Prostate gland (tissue), 2 donors: ENCODE data around the gene CREB3L2.
"Not testable (repeated sequence)": the region's sequence is repeated elsewhere in the genome, so short reads cannot be mapped to it uniquely, and the experiment has no call there.

Experiments used
- POLR2A ChIP-seq: fragments of 450-650 bp; IDR thresholded peaks from one replicate; pipeline ENCODE4 v1.6.1; 2016; ENCODE audit warnings: antibody characterized with exemption, mild to moderate bottlenecking
- POLR2AphosphoS5 ChIP-seq: sonication (generic); formaldehyde crosslinking; IDR thresholded peaks from one replicate; pipeline ENCODE4 v1.6.1; 2017; ENCODE audit warnings: antibody characterized with exemption
- TF ChIP-seq, protein P1 (sequence below), 4 experiments: fragments of 200-600 bp in 2 of 4; fragments of 450-650 bp in 2 of 4; sonication (generic) in 2 of 4; IDR thresholded peaks; 1 replicate in 3 of 4; 2 replicates in 1 of 4; pipeline ENCODE4 v1.5.1; 2016 to 2019; ENCODE audit warnings: antibody characterized with exemption in 4 of 4, mild to moderate bottlenecking in 2 of 4, moderate library complexity in 2 of 4

DNA sequence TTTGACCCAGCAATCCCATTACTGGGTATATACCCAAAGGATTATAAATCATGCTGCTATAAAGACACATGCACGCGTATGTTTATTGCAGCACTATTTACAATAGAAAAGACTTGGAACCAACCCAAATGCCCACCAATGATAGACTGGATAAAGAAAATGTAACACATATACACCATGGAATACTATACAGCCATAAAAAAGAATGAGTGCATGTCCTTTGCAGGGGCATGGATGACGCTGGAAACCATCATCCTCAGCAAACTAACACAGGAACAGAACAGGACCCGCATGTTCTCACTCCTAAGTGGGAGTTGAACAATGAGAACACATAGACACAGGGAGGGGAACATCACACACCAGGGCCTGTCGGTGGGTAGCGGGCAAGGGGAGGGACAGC, 75.7 kb downstream of the CREB3L2 start:
- TF ChIP-seq POLR2A, POLR2AphosphoS5: not testable (repeated sequence)
- TF ChIP-seq, protein P1, sequence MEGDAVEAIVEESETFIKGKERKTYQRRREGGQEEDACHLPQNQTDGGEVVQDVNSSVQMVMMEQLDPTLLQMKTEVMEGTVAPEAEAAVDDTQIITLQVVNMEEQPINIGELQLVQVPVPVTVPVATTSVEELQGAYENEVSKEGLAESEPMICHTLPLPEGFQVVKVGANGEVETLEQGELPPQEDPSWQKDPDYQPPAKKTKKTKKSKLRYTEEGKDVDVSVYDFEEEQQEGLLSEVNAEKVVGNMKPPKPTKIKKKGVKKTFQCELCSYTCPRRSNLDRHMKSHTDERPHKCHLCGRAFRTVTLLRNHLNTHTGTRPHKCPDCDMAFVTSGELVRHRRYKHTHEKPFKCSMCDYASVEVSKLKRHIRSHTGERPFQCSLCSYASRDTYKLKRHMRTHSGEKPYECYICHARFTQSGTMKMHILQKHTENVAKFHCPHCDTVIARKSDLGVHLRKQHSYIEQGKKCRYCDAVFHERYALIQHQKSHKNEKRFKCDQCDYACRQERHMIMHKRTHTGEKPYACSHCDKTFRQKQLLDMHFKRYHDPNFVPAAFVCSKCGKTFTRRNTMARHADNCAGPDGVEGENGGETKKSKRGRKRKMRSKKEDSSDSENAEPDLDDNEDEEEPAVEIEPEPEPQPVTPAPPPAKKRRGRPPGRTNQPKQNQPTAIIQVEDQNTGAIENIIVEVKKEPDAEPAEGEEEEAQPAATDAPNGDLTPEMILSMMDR (IDR thresholded peaks at IDR 0.05) = not testable (repeated sequence)
